WTC11 (cell line): ENCODE results near the gene TPBGL. TPM values are rescaled to one million over a fixed set of nuclear protein-coding genes. Genes with fewer than 3 reads are reported as not detected.

ENCODE experiments used
- ATAC-seq: fragments of 200-7000 bp; cut with Tn5 transposase; 2 replicates; pipeline ENCODE4 v1.10.0; 2021; ENCODE audit warnings: mild to moderate bottlenecking, moderate library complexity
- CTCF ChIA-PET: fragments of 300-600 bp; sonication (Branson Sonifier 250); formaldehyde crosslinking; loops from one replicate; lab custom pipeline; 2021; ENCODE audit warnings: antibody characterized with exemption; lab: Charles Lee
- POLR2A ChIA-PET: fragments of 350-600 bp; sonication (Branson Sonifier 250); formaldehyde crosslinking; loops from one replicate; lab custom pipeline; 2021; ENCODE audit warnings: antibody characterized with exemption; lab: Charles Lee
- DNase-seq: peaks from one replicate; pipeline ENCODE4 v3.0.0; 2021; ENCODE audit warnings: low spot score
- H3K27ac Mint-ChIP-seq: 2 replicates; pipeline ENCODE4 v1.8.0; 2021; ENCODE audit warnings: mixed read lengths
- H3K27me3 Mint-ChIP-seq: 2 replicates; pipeline ENCODE4 v1.8.0; 2021; ENCODE audit warnings: low read depth, mild to moderate bottlenecking, moderate library complexity, mixed read lengths
- H3K36me3 Mint-ChIP-seq: 2 replicates; pipeline ENCODE4 v1.8.0; 2021; ENCODE audit warnings: mixed read lengths
- H3K4me1 Mint-ChIP-seq: 2 replicates; pipeline ENCODE4 v1.8.0; 2022; ENCODE audit warnings: mixed read lengths
- H3K4me3 Mint-ChIP-seq: 2 replicates; pipeline ENCODE4 v1.8.0; 2021; ENCODE audit warnings: mild to moderate bottlenecking, moderate library complexity, mixed read lengths
- H3K9me3 Mint-ChIP-seq: 2 replicates; pipeline ENCODE4 v1.8.0; 2021; ENCODE audit warnings: mixed read lengths
- AR ChIP-seq: fragments of 250-450 bp; sonication (Bioruptor Pico); IDR thresholded peaks from 2 replicates; pipeline ENCODE4 v1.9.0; 2021; ENCODE audit warnings: mild to moderate bottlenecking
- CREM ChIP-seq: sonication (generic); formaldehyde crosslinking; IDR thresholded peaks from 2 replicates; pipeline ENCODE4 v1.8.1; 2022; ENCODE audit warnings: mild to moderate bottlenecking, missing genetic modification reagents, moderate library complexity
- E2F5 ChIP-seq: sonication (generic); formaldehyde crosslinking; IDR thresholded peaks from 2 replicates; pipeline ENCODE4 v1.8.1; 2022; ENCODE audit warnings: mild to moderate bottlenecking, moderate library complexity, missing genetic modification reagents
- ETV6 ChIP-seq: sonication (generic); formaldehyde crosslinking; IDR thresholded peaks from 2 replicates; pipeline ENCODE4 v1.8.1; 2022; ENCODE audit warnings: mild to moderate bottlenecking, missing genetic modification reagents
- MAX ChIP-seq: sonication (generic); formaldehyde crosslinking; IDR thresholded peaks from 2 replicates; pipeline ENCODE4 v1.8.0; 2022; ENCODE audit warnings: mild to moderate bottlenecking, missing genetic modification reagents
- NR1H2 ChIP-seq: sonication (generic); formaldehyde crosslinking; IDR thresholded peaks from 2 replicates; pipeline ENCODE4 v1.9.0; 2021; ENCODE audit warnings: mild to moderate bottlenecking, moderate library complexity, missing genetic modification reagents
- NR3C1 ChIP-seq: sonication (generic); formaldehyde crosslinking; conservative IDR thresholded peaks from 2 replicates; pipeline ENCODE4 v1.8.1; 2023; ENCODE audit warnings: low read depth, mild to moderate bottlenecking, missing genetic modification reagents
- PRDM15 ChIP-seq: sonication (generic); formaldehyde crosslinking; IDR thresholded peaks from 2 replicates; pipeline ENCODE4 v1.8.0; 2022; ENCODE audit warnings: missing genetic modification reagents
- STAT6 ChIP-seq: sonication (generic); formaldehyde crosslinking; conservative IDR thresholded peaks from 2 replicates; pipeline ENCODE4 v1.8.1; 2023; ENCODE audit warnings: mild to moderate bottlenecking, low read depth, missing genetic modification reagents, moderate library complexity
- TEAD4 ChIP-seq: sonication (generic); formaldehyde crosslinking; IDR thresholded peaks from 2 replicates; pipeline ENCODE4 v1.8.0; 2022; ENCODE audit warnings: mild to moderate bottlenecking, missing genetic modification reagents
- USF1 ChIP-seq: sonication (generic); formaldehyde crosslinking; IDR thresholded peaks from 2 replicates; pipeline ENCODE4 v1.8.0; 2022; ENCODE audit warnings: mild to moderate bottlenecking, missing genetic modification reagents
- ZBTB21 ChIP-seq: sonication (generic); formaldehyde crosslinking; IDR thresholded peaks from 2 replicates; pipeline ENCODE4 v1.8.1; 2023; ENCODE audit warnings: mild to moderate bottlenecking, missing genetic modification reagents, borderline replicate concordance
- ZMAT4 ChIP-seq: fragments of 250-450 bp; sonication (Bioruptor Pico); IDR thresholded peaks from 2 replicates; pipeline ENCODE4 v1.9.0; 2021; ENCODE audit warnings: mild to moderate bottlenecking
- ZNF416 ChIP-seq: fragments of 250-450 bp; sonication (Bioruptor Pico); IDR thresholded peaks from 2 replicates; pipeline ENCODE4 v1.9.0; 2021; ENCODE audit warnings: mild to moderate bottlenecking, inconsistent platforms
- ZNF423 ChIP-seq: fragments of 250-450 bp; sonication (Bioruptor Pico); IDR thresholded peaks from 2 replicates; pipeline ENCODE4 v2.1.2; 2022; ENCODE audit warnings: mild to moderate bottlenecking, moderate library complexity
- total RNA-seq: library from RNA; stranded (reverse); gene quantifications from 3 replicates; pipeline ENCODE4 v1.2.3, GENCODE V29; 2021

Gene TPBGL
- total RNA-seq, 1 experiment from 2014 or later: 0.37 TPM

- no peaks in the 10 kb centered on the region for H3K9me3 Mint-ChIP-seq
- H3K27ac Mint-ChIP-seq: no peak overlapping the region
- no peaks in the 10 kb centered on the region; the same call in 1 of the 2 replicates for H3K27me3 Mint-ChIP-seq
- POLR2A ChIA-PET: no interaction called here
- peaks cover 31% of the 10 kb centered on the region for H3K4me1 Mint-ChIP-seq
- no peak overlapping the region for H3K4me3 Mint-ChIP-seq
- no peak for DNase-seq
- no peak for ATAC-seq
- no peaks in the 10 kb centered on the region for H3K36me3 Mint-ChIP-seq
- no peak for TF ChIP-seq ETV6 (CRISPR knock-in tag)
- TF ChIP-seq ZMAT4 (CRISPR knock-in tag): no peak
- no peak for TF ChIP-seq NR3C1
- CTCF ChIA-PET: interaction anchor here (1.0 to 11.6 kb wide), 3 partner anchors 15 to 59 kb away, joined by 3 to 590 read pairs (median 7); no protein-coding TSS in a partner anchor
Observed at GRCh38 chr11:75199412-75199955, 41.1 kb upstream of the TPBGL start.

- CTCF ChIA-PET: interaction anchor here (1.2 to 11.6 kb wide), 2 partner anchors 24 to 57 kb away, joined by 3 to 590 read pairs; no protein-coding TSS in a partner anchor
- no peak overlapping the region for H3K4me3 Mint-ChIP-seq
- no peak for DNase-seq
- H3K9me3 Mint-ChIP-seq: no peaks in the 10 kb centered on the region
- no peaks in the 10 kb centered on the region for H3K36me3 Mint-ChIP-seq
- POLR2A ChIA-PET: interaction anchor here (0.5 kb wide), 1 partner anchor 333 kb away, joined by 5 read pairs; no protein-coding TSS in a partner anchor
- H3K4me1 Mint-ChIP-seq: peaks cover 31% of the 10 kb centered on the region
- no peak overlapping the region for H3K27ac Mint-ChIP-seq
- no peaks in the 10 kb centered on the region; the same call in 1 of the 2 replicates for H3K27me3 Mint-ChIP-seq
- TF ChIP-seq ZNF416 (CRISPR knock-in tag) (no peak), PRDM15 (CRISPR knock-in tag) (peak; percentile 65; the same call in 1 of the 2 replicates), USF1 (CRISPR knock-in tag) (no peak), NR1H2 (CRISPR knock-in tag) (no peak), ZNF423 (CRISPR knock-in tag) (no peak)
- ATAC-seq: no peak
Observed at GRCh38 chr11:75200051-75200450, 40.5 kb upstream of the TPBGL start.

GRCh38 chr11:75200531-75200930 lies 40.0 kb upstream of the TPBGL start:
- CTCF ChIA-PET: interaction anchor here (1.2 to 11.6 kb wide), 3 partner anchors 24 to 57 kb away, joined by 3 to 590 read pairs (median 4); no protein-coding TSS in a partner anchor
- H3K27me3 Mint-ChIP-seq: no peaks in the 10 kb centered on the region; the same call in 1 of the 2 replicates
- ATAC-seq: no peak
- TF ChIP-seq ZBTB21 (no peak), AR (CRISPR knock-in tag) (no peak), STAT6 (no peak), CREM (CRISPR knock-in tag) (no peak), MAX (CRISPR knock-in tag) (no peak), USF1 (CRISPR knock-in tag) (no peak), E2F5 (no peak), TEAD4 (CRISPR knock-in tag) (no peak)

More at GRCh38 chr11:75200531-75200930, 40.0 kb upstream of the TPBGL start:
- POLR2A ChIA-PET: interaction anchor here (0.5 kb wide), 1 partner anchor 333 kb away, joined by 5 read pairs; no protein-coding TSS in a partner anchor
- DNase-seq: no peak
- Mint-ChIP-seq H3K27ac (no peak overlapping the region), H3K4me3 (no peak overlapping the region), H3K9me3 (no peaks in the 10 kb centered on the region), H3K36me3 (no peaks in the 10 kb centered on the region), H3K4me1 (peaks cover 31% of the 10 kb centered on the region)
